ENCODE results near the gene ARFRP1.
"Not testable (repeated sequence)": the region's sequence is repeated elsewhere in the genome, so short reads cannot be mapped to it uniquely, and the experiment has no call there.

ARFRP1 gene

DNA sequence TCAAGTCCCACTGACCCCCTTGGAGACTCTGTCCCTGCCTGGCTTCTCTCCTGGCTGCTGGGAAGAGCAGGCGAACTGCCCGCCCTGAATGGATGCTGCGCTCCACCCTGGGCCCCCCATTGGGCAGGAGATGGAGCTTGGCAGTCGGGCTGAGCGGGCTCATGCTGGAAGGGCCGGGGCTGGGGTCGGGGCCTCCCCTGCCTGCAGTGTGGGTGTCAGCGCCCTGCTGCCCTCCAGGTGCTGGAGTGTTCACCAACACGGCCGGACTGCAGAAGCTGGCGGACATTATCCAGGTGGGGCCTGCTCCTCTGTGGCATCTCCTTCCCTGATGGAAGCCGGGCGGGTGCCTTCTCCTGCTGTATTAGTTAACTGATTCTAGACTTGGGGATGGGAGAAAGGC is 27.3 kb downstream of the ARFRP1 start:
- H3K27ac ChIP-seq = no peak overlapping the region
- TF ChIP-seq, protein P1, sequence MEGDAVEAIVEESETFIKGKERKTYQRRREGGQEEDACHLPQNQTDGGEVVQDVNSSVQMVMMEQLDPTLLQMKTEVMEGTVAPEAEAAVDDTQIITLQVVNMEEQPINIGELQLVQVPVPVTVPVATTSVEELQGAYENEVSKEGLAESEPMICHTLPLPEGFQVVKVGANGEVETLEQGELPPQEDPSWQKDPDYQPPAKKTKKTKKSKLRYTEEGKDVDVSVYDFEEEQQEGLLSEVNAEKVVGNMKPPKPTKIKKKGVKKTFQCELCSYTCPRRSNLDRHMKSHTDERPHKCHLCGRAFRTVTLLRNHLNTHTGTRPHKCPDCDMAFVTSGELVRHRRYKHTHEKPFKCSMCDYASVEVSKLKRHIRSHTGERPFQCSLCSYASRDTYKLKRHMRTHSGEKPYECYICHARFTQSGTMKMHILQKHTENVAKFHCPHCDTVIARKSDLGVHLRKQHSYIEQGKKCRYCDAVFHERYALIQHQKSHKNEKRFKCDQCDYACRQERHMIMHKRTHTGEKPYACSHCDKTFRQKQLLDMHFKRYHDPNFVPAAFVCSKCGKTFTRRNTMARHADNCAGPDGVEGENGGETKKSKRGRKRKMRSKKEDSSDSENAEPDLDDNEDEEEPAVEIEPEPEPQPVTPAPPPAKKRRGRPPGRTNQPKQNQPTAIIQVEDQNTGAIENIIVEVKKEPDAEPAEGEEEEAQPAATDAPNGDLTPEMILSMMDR (IDR thresholded peaks at IDR 0.05) = no peak

DNA sequence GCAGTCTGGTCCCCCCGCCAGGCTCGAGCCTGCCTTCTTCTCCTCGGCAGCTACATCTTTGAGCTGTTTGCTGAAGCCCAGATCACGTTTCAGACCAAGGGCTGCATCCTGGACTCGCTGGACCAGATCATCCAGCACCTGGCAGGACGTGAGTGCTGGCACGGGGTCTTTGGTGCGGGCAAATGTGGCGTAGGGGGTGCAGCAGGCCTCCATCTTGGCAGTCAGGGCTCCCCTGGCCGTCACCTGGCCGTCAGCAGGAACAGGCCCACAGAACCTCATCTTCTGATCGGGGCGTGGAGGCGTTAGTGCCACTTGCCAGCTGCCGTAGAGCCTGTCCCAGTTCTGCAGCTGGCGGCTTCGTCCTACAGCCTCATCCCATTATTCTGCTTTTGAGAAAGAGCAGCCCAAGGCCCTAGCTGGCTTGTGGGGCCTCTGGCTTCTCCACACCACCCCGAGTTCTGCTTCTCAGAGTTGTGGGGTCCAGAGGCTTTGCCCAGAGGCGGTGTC is 27.9 kb downstream of the ARFRP1 start:
- no peak overlapping the region for H3K27ac ChIP-seq

DNA sequence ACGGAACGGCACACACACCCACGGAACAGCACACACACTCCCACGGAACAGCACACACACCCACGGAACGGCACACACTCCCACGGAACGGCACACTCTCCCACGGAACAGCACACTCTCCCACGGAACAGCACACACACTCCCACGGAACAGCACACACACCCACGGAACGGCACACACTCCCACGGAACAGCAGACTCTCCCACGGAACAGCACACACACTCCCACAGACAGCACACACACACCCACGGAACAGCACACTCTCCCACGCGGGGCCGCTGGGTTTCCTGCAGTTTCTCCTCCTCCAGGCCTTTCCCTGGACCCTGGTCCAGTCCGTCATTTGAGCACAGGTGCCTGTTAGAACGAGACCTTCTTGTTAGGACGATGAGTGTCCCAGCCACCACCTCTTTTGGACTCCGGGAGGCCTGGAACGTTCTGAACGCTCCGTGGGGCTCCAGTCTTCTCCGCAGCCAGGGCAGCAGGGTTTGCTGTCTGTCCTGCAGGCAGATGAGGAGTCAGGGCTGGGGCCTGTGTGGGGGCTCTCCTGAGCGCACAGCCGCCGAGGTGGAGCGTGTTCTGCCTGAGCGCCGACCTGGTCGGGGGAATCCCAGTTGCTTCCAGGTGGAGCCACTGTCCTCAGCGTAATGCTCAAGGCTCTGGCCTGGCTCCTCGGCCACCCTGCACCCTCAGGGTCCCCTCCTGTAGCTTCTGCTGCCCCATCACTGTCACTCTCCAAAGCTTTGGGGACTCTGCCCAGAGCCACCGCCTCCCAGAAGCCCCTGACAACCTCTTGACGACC is 28.9 kb downstream of the ARFRP1 start:
- TF ChIP-seq ZFX (IDR thresholded peaks at IDR 0.05; ENCODE audit: borderline replicate concordance) = no peak
- TF ChIP-seq, protein P1 (IDR thresholded peaks at IDR 0.05) = no peak
- no peak overlapping the region for H3K27ac ChIP-seq

More for the DNA sequence above, 27.9 kb downstream of the ARFRP1 start:
- no peak for TF ChIP-seq ZFX (IDR thresholded peaks at IDR 0.05; ENCODE audit: borderline replicate concordance)
- TF ChIP-seq, protein P1 (IDR thresholded peaks at IDR 0.05) = no peak

DNA sequence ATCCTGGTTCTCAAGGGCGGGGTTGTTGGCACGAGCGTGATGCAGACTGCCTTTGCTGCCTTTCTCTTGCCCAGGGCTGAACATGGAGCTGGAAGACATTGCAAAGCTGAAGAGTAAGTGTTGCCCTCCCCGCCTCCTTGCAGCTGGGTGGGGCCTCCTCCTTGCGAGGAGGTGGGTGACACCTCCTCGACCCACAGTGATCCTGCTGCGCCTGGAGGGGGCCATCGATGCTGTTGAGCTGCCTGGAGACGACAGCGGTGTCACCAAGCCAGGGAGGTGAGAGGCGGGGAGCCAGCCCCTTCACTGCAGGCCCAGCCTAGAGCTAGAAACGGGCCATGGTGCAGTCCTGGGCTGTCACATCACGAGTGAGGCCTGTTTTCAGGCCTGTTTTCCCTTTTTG is 29.7 kb downstream of the ARFRP1 start:
- no peak overlapping the region for H3K27ac ChIP-seq
- no peak for TF ChIP-seq ZFX (IDR thresholded peaks at IDR 0.05; ENCODE audit: borderline replicate concordance)
- TF ChIP-seq, protein P1 (IDR thresholded peaks at IDR 0.05) = no peak

DNA sequence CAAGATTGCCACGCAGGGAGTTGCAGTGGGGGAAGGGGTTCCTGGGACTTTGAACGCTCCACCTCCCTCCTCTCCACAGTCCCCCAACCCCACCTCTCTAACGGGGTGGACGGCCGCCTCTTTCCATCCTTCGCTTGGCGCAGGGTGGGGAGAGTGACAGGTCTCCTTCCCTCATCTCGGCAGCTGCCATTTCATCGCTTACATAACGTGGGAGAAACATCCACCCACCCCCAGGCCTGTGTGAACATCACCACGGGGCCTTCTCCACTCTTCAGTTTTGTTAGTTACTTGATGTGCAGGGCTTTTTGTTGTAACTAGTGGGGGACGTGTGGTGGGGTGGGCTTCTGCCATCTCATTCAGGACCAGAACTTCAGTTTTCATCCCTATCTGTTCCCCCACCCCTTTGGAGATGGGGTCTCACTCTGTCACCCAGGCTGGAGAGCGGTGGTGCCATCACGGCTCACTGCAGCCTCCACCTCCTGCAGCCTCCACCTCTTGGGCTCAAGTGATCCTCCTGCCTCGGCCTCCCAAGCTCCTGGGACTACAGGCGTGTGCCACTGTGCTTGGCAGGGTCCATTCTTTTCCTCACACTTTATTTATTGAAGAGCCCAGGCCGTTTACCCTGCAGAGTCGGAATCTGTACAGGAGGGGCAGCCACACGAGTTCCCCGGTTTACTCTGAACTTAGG is 32.0 kb downstream of the ARFRP1 start:
- H3K27ac ChIP-seq = no peak overlapping the region
- TF ChIP-seq ZFX (IDR thresholded peaks at IDR 0.05; ENCODE audit: borderline replicate concordance) = no peak
- TF ChIP-seq, protein P1 (IDR thresholded peaks at IDR 0.05) = no peak

DNA sequence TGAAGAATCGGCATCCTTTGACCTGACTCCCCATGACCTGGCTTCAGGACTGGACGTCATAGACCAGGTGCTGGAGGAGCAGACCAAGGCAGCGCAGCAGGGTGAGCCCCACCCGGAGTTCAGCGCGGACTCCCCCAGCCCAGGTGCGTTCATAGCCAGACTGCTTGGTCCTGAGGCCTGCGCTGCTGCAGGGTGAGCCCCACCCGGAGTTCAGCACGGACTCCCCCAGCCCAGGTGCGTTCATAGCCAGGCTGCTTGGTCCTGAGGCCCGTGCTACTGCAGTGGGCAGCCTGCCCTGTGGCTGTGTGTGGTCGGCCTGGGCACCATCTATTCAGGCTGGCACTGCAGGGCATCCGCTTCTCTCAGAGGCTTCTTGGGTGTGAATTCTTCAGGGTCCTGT is 33.8 kb downstream of the ARFRP1 start:
- H3K27ac ChIP-seq = no peak overlapping the region
- TF ChIP-seq ZFX (IDR thresholded peaks at IDR 0.05; ENCODE audit: borderline replicate concordance) = no peak
- TF ChIP-seq, protein P1 (IDR thresholded peaks at IDR 0.05) = no peak

DNA sequence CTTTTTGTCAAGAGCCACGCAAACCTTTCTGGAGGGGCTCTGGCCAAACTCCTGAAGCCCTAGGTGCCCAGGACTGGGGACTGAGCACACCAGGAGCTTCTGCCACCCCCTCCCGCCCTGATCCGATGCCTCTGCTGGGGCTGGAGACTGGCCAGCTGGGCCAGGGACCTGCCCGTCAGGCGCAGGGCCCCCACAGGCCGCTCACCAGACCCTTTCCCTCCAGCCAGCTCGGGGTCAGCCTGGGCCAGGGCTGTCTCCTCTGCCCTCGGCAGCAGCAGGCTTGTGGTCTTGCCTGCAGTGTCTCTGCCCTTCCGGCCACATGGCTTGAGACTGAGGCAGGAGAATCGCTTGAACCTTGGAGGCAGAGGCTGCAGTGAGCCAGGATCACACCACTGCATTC is 35.1 kb downstream of the ARFRP1 start:
- no peak for TF ChIP-seq ZFX (IDR thresholded peaks at IDR 0.05; ENCODE audit: borderline replicate concordance)
- TF ChIP-seq, protein P1 (IDR thresholded peaks at IDR 0.05) = no peak
- no peak overlapping the region for H3K27ac ChIP-seq

DNA sequence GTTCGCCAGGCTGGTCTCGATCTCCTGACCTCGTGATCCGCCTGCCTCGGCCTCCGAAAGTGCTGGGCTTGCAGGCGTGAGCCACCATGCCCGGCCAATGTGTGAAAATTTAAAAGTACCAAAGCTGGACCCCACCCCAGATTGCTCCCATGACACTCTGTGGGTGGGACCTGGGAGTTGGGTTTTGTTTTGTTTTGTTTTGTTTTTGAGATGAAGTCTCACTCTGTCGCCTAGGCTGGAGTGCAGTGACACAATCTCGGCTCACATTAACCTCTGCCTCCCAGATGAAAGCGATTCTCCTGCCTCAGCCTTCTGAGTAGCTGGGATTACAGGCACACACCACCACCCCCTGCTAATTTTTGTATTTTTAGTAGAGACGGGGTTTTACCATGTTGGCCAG is 36.1 kb downstream of the ARFRP1 start:
- not testable (repeated sequence) for H3K27ac ChIP-seq
